Mesenchymal stem cell (in vitro differentiated cells and primary cell): ENCODE measurements around the gene TMEM63C.
"Not testable (repeated sequence)": the region's sequence is repeated elsewhere in the genome, so short reads cannot be mapped to it uniquely, and the experiment has no call there.

Experiments used
- DNase-seq: peaks from one replicate; pipeline ENCODE4 v3.0.0-alpha.2; 2013
- H2AFZ ChIP-seq: one replicate; pipeline ENCODE4 v1.6.1; 2013; ENCODE audit warnings: low read depth, mild to moderate bottlenecking, control low read depth, inconsistent platforms, low read length, moderate library complexity
- H2AK5ac ChIP-seq: 2 replicates; pipeline ENCODE4 v1.6.1; 2013; ENCODE audit warnings: low read length, moderate library complexity, mild to moderate bottlenecking, inconsistent platforms; ENCODE audit not compliant: severe bottlenecking
- H2BK120ac ChIP-seq: one replicate; pipeline ENCODE4 v1.6.1; 2013; ENCODE audit warnings: low read depth, mild to moderate bottlenecking, inconsistent platforms, low read length, moderate library complexity
- H2BK12ac ChIP-seq, 2 experiments: one replicate each; pipeline ENCODE4 v1.6.1; 2013; ENCODE audit warnings: inconsistent platforms in 2 of 2, low read length in 2 of 2, mild to moderate bottlenecking in 2 of 2, moderate library complexity in 2 of 2, control low read depth in 1 of 2
- H2BK15ac ChIP-seq: one replicate; pipeline ENCODE4 v1.6.1; 2013; ENCODE audit warnings: mild to moderate bottlenecking, low read depth, inconsistent platforms; ENCODE audit not compliant: poor library complexity, severe bottlenecking
- H2BK5ac ChIP-seq: 2 replicates; pipeline ENCODE4 v1.6.1; 2013; ENCODE audit warnings: low read depth, mild to moderate bottlenecking, low read length, control low read depth, inconsistent platforms; ENCODE audit not compliant: poor library complexity, severe bottlenecking
- H3K14ac ChIP-seq, 2 experiments: one replicate each; pipeline ENCODE4 v1.6.1; 2013; ENCODE audit warnings: inconsistent platforms in 2 of 2, low read length in 2 of 2, control low read depth in 1 of 2, mild to moderate bottlenecking in 1 of 2, moderate library complexity in 1 of 2
- H3K18ac ChIP-seq, 2 experiments: one replicate each; pipeline ENCODE4 v1.6.1; 2013; ENCODE audit warnings: inconsistent platforms in 2 of 2, low read length in 2 of 2, control low read depth in 1 of 2, low read depth in 1 of 2, mild to moderate bottlenecking in 1 of 2
- H3K23ac ChIP-seq, 2 experiments: one replicate each; pipeline ENCODE4 v1.6.1; 2013; ENCODE audit warnings: inconsistent platforms in 2 of 2, low read length in 2 of 2, mild to moderate bottlenecking in 2 of 2, moderate library complexity in 2 of 2, control low read depth in 1 of 2
- H3K27ac ChIP-seq: 2 replicates; pipeline ENCODE4 v1.5.1; 2013; ENCODE audit warnings: mild to moderate bottlenecking, moderate library complexity, low read length, control low read depth, inconsistent platforms; ENCODE audit not compliant: poor library complexity, severe bottlenecking
- H3K27me3 ChIP-seq, 2 experiments: 2 replicates each; pipeline versions ENCODE4 v1.6.1 to v1.7.0; 2013; ENCODE audit warnings: low read length in 2 of 2, mild to moderate bottlenecking in 2 of 2, moderate library complexity in 2 of 2, control low read depth in 1 of 2, inconsistent platforms in 1 of 2; ENCODE audit not compliant: control insufficient read depth in 1 of 2, insufficient read depth in 1 of 2
- H3K36me3 ChIP-seq, 2 experiments: 2 replicates each; pipeline versions ENCODE4 v1.6.1 to v1.7.0; 2013; ENCODE audit warnings: low read length in 2 of 2, control low read depth in 1 of 2, inconsistent platforms in 1 of 2, low read depth in 1 of 2, mild to moderate bottlenecking in 1 of 2; ENCODE audit not compliant: insufficient read depth in 2 of 2, control insufficient read depth in 1 of 2
- H3K4ac ChIP-seq, 2 experiments: one replicate each; pipeline ENCODE4 v1.6.1; 2013; ENCODE audit warnings: inconsistent platforms in 2 of 2, low read length in 2 of 2, mild to moderate bottlenecking in 2 of 2, moderate library complexity in 2 of 2, control low read depth in 1 of 2, low read depth in 1 of 2
- H3K4me1 ChIP-seq: 2 replicates; pipeline ENCODE4 v1.6.1; 2013; ENCODE audit warnings: low read depth, low read length, control low read depth; ENCODE audit not compliant: control insufficient read depth, insufficient read depth
- H3K4me2 ChIP-seq: 2 replicates; pipeline ENCODE4 v1.6.1; 2013; ENCODE audit warnings: low read length, mild to moderate bottlenecking, inconsistent platforms; ENCODE audit not compliant: poor library complexity, severe bottlenecking
- H3K4me3 ChIP-seq, 2 experiments: 2 replicates each; pipeline versions ENCODE4 v1.5.1 to v1.7.0; 2013; ENCODE audit warnings: low read length in 2 of 2, mild to moderate bottlenecking in 2 of 2, control low read depth in 1 of 2, low read depth in 1 of 2; ENCODE audit not compliant: insufficient read depth in 1 of 2
- H3K79me1 ChIP-seq: replicated peaks from 2 replicates; pipeline ENCODE4 v1.6.1; 2013; ENCODE audit warnings: mild to moderate bottlenecking, control low read depth, low read length, inconsistent platforms; ENCODE audit not compliant: poor library complexity, severe bottlenecking
- H3K9ac ChIP-seq: 2 replicates; pipeline ENCODE4 v1.7.0; 2013; ENCODE audit warnings: mild to moderate bottlenecking, low read length, moderate library complexity
- H3K9me3 ChIP-seq: 2 replicates; pipeline ENCODE4 v1.7.0; 2013; ENCODE audit warnings: mild to moderate bottlenecking, low read length; ENCODE audit not compliant: control insufficient read depth
- H4K8ac ChIP-seq: one replicate; pipeline ENCODE4 v1.6.1; 2013; ENCODE audit warnings: inconsistent platforms, mild to moderate bottlenecking, low read length, moderate library complexity
- H4K91ac ChIP-seq: one replicate; pipeline ENCODE4 v1.6.1; 2013; ENCODE audit warnings: mild to moderate bottlenecking, low read length, inconsistent platforms
- WGBS: methylation state at CpG from one replicate; pipeline ENCODE4 v1.1.7; 2013; ENCODE audit warnings: mixed read lengths; 5-methylcytosine and 5-hydroxymethylcytosine counted together

The TMEM63C gene

GRCh38 chr14:77173911-77174617 lies 7.5 kb upstream of the TMEM63C start:
- not testable (repeated sequence) for DNase-seq, H2AK5ac ChIP-seq
- WGBS: 92% methylated on average over 8 of the region's 9 CpGs

GRCh38 chr14:77175843-77176242 lies 5.8 kb upstream of the TMEM63C start:
- H2BK120ac ChIP-seq: no peak overlapping the region
- no peak overlapping the region for H4K8ac ChIP-seq
- no peak for DNase-seq
- no peak overlapping the region for H3K4ac ChIP-seq
- H3K18ac ChIP-seq: no peak overlapping the region
- H4K91ac ChIP-seq: no peak overlapping the region
- H2AK5ac ChIP-seq: no peak overlapping the region
- no peaks in the 10 kb centered on the region for H3K4me1 ChIP-seq
- peaks cover 5% of the 10 kb centered on the region for H3K9me3 ChIP-seq
- H2BK12ac ChIP-seq: no peak overlapping the region
- 82% methylated on average over 3 of the region's 3 CpGs for WGBS
- peaks cover 0 to 25% of the 10 kb centered on the region in 2 experiments for H3K27me3 ChIP-seq
- H3K79me1 ChIP-seq: no peaks in the 10 kb centered on the region
- H3K27ac ChIP-seq: no peak overlapping the region
- H3K36me3 ChIP-seq: no peaks in the 10 kb centered on the region
- H3K9ac ChIP-seq: no peak overlapping the region
- no peak overlapping the region for H2BK15ac ChIP-seq
- no peak overlapping the region for H3K23ac ChIP-seq
- no peak overlapping the region for H2AFZ ChIP-seq
- H3K14ac ChIP-seq: no peak overlapping the region
- H3K4me2 ChIP-seq: no peak overlapping the region
- H2BK5ac ChIP-seq: no peak overlapping the region
- H3K4me3 ChIP-seq: no peak overlapping the region

More at GRCh38 chr14:77173911-77174617, 7.5 kb upstream of the TMEM63C start:
- H4K8ac ChIP-seq, H3K36me3 ChIP-seq, H3K4me2 ChIP-seq, H3K4me1 ChIP-seq, H3K79me1 ChIP-seq, H2BK120ac ChIP-seq, H2BK12ac ChIP-seq, H3K4me3 ChIP-seq, H3K4ac ChIP-seq, H3K18ac ChIP-seq, H2AFZ ChIP-seq, H2BK5ac ChIP-seq, H3K23ac ChIP-seq, H3K27ac ChIP-seq, H2BK15ac ChIP-seq, H3K9ac ChIP-seq, H4K91ac ChIP-seq, H3K14ac ChIP-seq: not testable (repeated sequence)
- Histone ChIP-seq H3K9me3 (peaks cover 14% of the 10 kb centered on the region), H3K27me3 (peaks cover 0 to 16% of the 10 kb centered on the region in 2 experiments)

- H3K4ac ChIP-seq: no peak overlapping the region
- no peak overlapping the region for H4K8ac ChIP-seq
- H3K18ac ChIP-seq: no peak overlapping the region
- H3K9me3 ChIP-seq: no peaks in the 10 kb centered on the region
- 50% methylated on average over 1 of the region's 1 CpG for WGBS
- H2BK12ac ChIP-seq: no peak overlapping the region
- H3K23ac ChIP-seq: no peak overlapping the region
- H3K4me3 ChIP-seq: no peak overlapping the region
- DNase-seq: no peak
- H3K79me1 ChIP-seq: no peaks in the 10 kb centered on the region
- no peak overlapping the region for H3K9ac ChIP-seq
- no peak overlapping the region for H2AFZ ChIP-seq
- H3K27me3 ChIP-seq: peaks cover 13 to 44% of the 10 kb centered on the region in 2 experiments
- no peak overlapping the region for H2AK5ac ChIP-seq
- no peak overlapping the region for H3K14ac ChIP-seq
- no peak overlapping the region for H3K27ac ChIP-seq
- no peaks in the 10 kb centered on the region for H3K36me3 ChIP-seq
- no peak overlapping the region for H2BK15ac ChIP-seq
- no peak overlapping the region for H2BK120ac ChIP-seq
- H3K4me1 ChIP-seq: peaks cover 13% of the 10 kb centered on the region
- H3K4me2 ChIP-seq: no peak overlapping the region
- H2BK5ac ChIP-seq: no peak overlapping the region
- no peak overlapping the region for H4K91ac ChIP-seq
Observed at GRCh38 chr14:77177702-77178101, 3.9 kb upstream of the TMEM63C start.

- no peak for DNase-seq
- Histone ChIP-seq H3K4ac (no peak overlapping the region), H3K36me3 (no peaks in the 10 kb centered on the region), H2AK5ac (no peak overlapping the region), H2BK5ac (no peak overlapping the region), H3K79me1 (no peaks in the 10 kb centered on the region), H4K91ac (no peak overlapping the region), H3K9ac (no peak overlapping the region), H3K18ac (no peak overlapping the region), H3K14ac (no peak overlapping the region), H2BK12ac (no peak overlapping the region), H2BK15ac (no peak overlapping the region), H3K4me3 (no peak overlapping the region), H4K8ac (no peak overlapping the region), H2AFZ (no peak overlapping the region), H3K23ac (no peak overlapping the region), H3K27ac (no peak overlapping the region), H2BK120ac (no peak overlapping the region), H3K9me3 (no peaks in the 10 kb centered on the region), H3K27me3 (peaks cover 23 to 53% of the 10 kb centered on the region in 2 experiments), H3K4me2 (no peak overlapping the region), H3K4me1 (peaks cover 13% of the 10 kb centered on the region)
- WGBS: 17% methylated on average over 2 of the region's 3 CpGs
Observed at GRCh38 chr14:77178656-77179055, 2.9 kb upstream of the TMEM63C start.
